K562 (cell line): ENCODE results near the gene INTS4. TPM values are rescaled to one million over a fixed set of nuclear protein-coding genes. Genes with fewer than 3 reads are reported as not detected.

Experiments used
- ATAC-seq: fragments of 200-7000 bp; cut with Tn5 transposase; 3 replicates; pipeline ENCODE4 v1.9.1; 2020; ENCODE audit warnings: moderate library complexity
- BruUV-seq: library from RNA; stranded (reverse); fragments of 400-500 nt; replicated peaks from 2 replicates; lab custom pipeline; 2021; lab: Mats Ljungman, UMichigan
- CTCF ChIA-PET: fragments of 300-600 bp; formaldehyde crosslinking; extraction: SDS; loops from one replicate; lab custom pipeline; 2021; ENCODE audit warnings: low intra/inter-chr PET ratio; lab: Yijun Ruan, JAX
- POLR2A ChIA-PET: fragments of 300-600, 350-650 bp; sonication (Branson Sonifier 250); formaldehyde crosslinking; extraction: SDS; loops from one replicate; lab custom pipeline; 2021; ENCODE audit warnings: antibody characterized with exemption, inconsistent platforms; lab: Yijun Ruan, JAX
- DNase-seq, 4 experiments: peaks; one replicate each; pipeline versions ENCODE4 v3.0.0 to v3.0.0-alpha.2; 2011 to 2018; ENCODE audit warnings: low spot score in 3 of 4, mixed read lengths in 3 of 4; ENCODE audit errors: extremely low read depth in 1 of 4
- FAIRE-seq: peaks from 2 replicates; lab custom pipeline; 2011; peaks lifted over from hg19 to GRCh38; lab: Jason Lieb, UNC
- H2AFZ ChIP-seq: 2 replicates; pipeline ENCODE4 v1.6.0; 2011; ENCODE audit warnings: low read depth, low read length, control low read depth, inconsistent platforms
- H3K27ac ChIP-seq: fragments of 200-600 bp; 3 replicates; pipeline ENCODE4 v1.8.0; 2011; ENCODE audit warnings: low read depth, mild to moderate bottlenecking, control low read depth, inconsistent platforms, low read length, moderate library complexity, mixed read lengths; ENCODE audit errors: extremely low read depth
- H3K27me3 ChIP-seq, 2 experiments: fragments of 300-600 bp in 1 of 2; 2 replicates in 1 of 2; 3 replicates in 1 of 2; pipeline versions ENCODE4 v1.6.0 to v1.8.0; 2011; ENCODE audit warnings: inconsistent platforms in 2 of 2, low read length in 2 of 2, mild to moderate bottlenecking in 1 of 2, mixed read lengths in 1 of 2, moderate library complexity in 1 of 2; ENCODE audit not compliant: control insufficient read depth in 2 of 2, insufficient read depth in 2 of 2
- H3K36me3 ChIP-seq: fragments of 300-600 bp; 3 replicates; pipeline ENCODE4 v1.8.0; 2011; ENCODE audit warnings: mild to moderate bottlenecking, low read length, inconsistent platforms; ENCODE audit not compliant: control insufficient read depth, insufficient read depth
- H3K4me1 ChIP-seq, 2 experiments: fragments of 200-600 bp in 1 of 2; replicated peaks in 1 of 2; 2 replicates in 1 of 2; 3 replicates in 1 of 2; pipeline versions ENCODE4 v1.5.1 to v1.8.0; 2011; ENCODE audit warnings: inconsistent platforms in 2 of 2, low read length in 2 of 2, mild to moderate bottlenecking in 1 of 2, mixed read lengths in 1 of 2, moderate library complexity in 1 of 2; ENCODE audit not compliant: control insufficient read depth in 2 of 2, insufficient read depth in 2 of 2
- H3K4me2 ChIP-seq: 2 replicates; pipeline ENCODE4 v1.6.1; 2011; ENCODE audit warnings: low read length, control low read depth, inconsistent platforms, mixed read lengths; ENCODE audit not compliant: insufficient read depth
- H3K4me3 ChIP-seq: fragments of 200-600 bp; sonication (generic), shearing (Covaris generic); 2 replicates; pipeline ENCODE4 v1.5.1; 2016; ENCODE audit warnings: control low read depth, inconsistent platforms
- H3K79me2 ChIP-seq: fragments of 200-600 bp; 3 replicates; pipeline ENCODE4 v1.8.0; 2011; ENCODE audit warnings: low read length, inconsistent platforms; ENCODE audit not compliant: control insufficient read depth, insufficient read depth
- H3K9ac ChIP-seq, 2 experiments: 2 replicates each; pipeline versions ENCODE4 v1.6.0 to v1.6.1; 2011; ENCODE audit warnings: low read depth in 2 of 2, low read length in 2 of 2, control low read depth in 1 of 2, inconsistent platforms in 1 of 2, mild to moderate bottlenecking in 1 of 2, mixed read lengths in 1 of 2; ENCODE audit not compliant: insufficient read depth in 1 of 2
- H3K9me1 ChIP-seq: one replicate; pipeline ENCODE4 v1.6.0; 2011; ENCODE audit warnings: inconsistent platforms, mild to moderate bottlenecking, low read length, moderate library complexity; ENCODE audit not compliant: control insufficient read depth, insufficient read depth
- H3K9me3 ChIP-seq: replicated peaks from 2 replicates; pipeline ENCODE4 v1.5.1; 2011; ENCODE audit warnings: low read depth, low read length, inconsistent platforms; ENCODE audit not compliant: control insufficient read depth, insufficient read depth
- H4K20me1 ChIP-seq: replicated peaks from 2 replicates; pipeline ENCODE4 v1.6.1; 2011; ENCODE audit warnings: low read length, inconsistent platforms, mixed read lengths; ENCODE audit not compliant: control insufficient read depth, insufficient read depth
- BRCA1 ChIP-seq, 2 experiments: fragments of 450-650 bp in 1 of 2; sonication (generic) in 1 of 2; formaldehyde crosslinking in 1 of 2; IDR thresholded peaks; 2 replicates each; pipeline versions ENCODE4 v1.5.0 to v1.6.1; 2017 to 2020; ENCODE audit warnings: mild to moderate bottlenecking in 1 of 2, missing genetic modification reagents in 1 of 2
- CEBPZ ChIP-seq: fragments of 150-350 bp; IDR thresholded peaks from 2 replicates; pipeline ENCODE4 v1.6.1; 2014; ENCODE audit warnings: low read depth, mild to moderate bottlenecking, low read length, borderline replicate concordance
- FOXP1 ChIP-seq: sonication (generic); formaldehyde crosslinking; IDR thresholded peaks from 2 replicates; pipeline ENCODE4 v1.8.0; 2022; ENCODE audit warnings: mild to moderate bottlenecking, missing genetic modification reagents
- HMG20A ChIP-seq: fragments of 450-650 bp; formaldehyde crosslinking; conservative IDR thresholded peaks from 2 replicates; pipeline ENCODE4 v1.4.0; 2020; ENCODE audit warnings: mild to moderate bottlenecking, mixed read lengths
- MAFG ChIP-seq: fragments of 450-650 bp; conservative IDR thresholded peaks from 2 replicates; pipeline ENCODE4 v1.6.1; 2016; ENCODE audit warnings: missing genetic modification characterization, missing compliant biosample characterization
- MBD2 ChIP-seq: sonication (generic); IDR thresholded peaks from 2 replicates; pipeline ENCODE4 v1.6.1; 2016; ENCODE audit warnings: low read depth, borderline replicate concordance
- MCM5 ChIP-seq: fragments of 450-650 bp; IDR thresholded peaks from 2 replicates; pipeline ENCODE4 v1.6.1; 2016; ENCODE audit warnings: low read depth
- MYNN ChIP-seq, 2 experiments: sonication (generic); formaldehyde crosslinking in 1 of 2; IDR thresholded peaks; 2 replicates each; pipeline versions ENCODE4 v1.5.0 to v1.6.1; 2016 to 2020; ENCODE audit warnings: antibody characterized with exemption in 1 of 2, missing genetic modification reagents in 1 of 2
- NFYB ChIP-seq: IDR thresholded peaks from 2 replicates; pipeline ENCODE4 v1.6.1; 2011; ENCODE audit warnings: mild to moderate bottlenecking, moderate library complexity; ENCODE audit not compliant: insufficient read length; ENCODE audit errors: extremely low read depth
- RAD21 ChIP-seq, 2 experiments: fragments of 250-450 bp in 1 of 2; fragments of 450-650 bp in 1 of 2; sonication (Bioruptor Pico) in 1 of 2; formaldehyde crosslinking in 1 of 2; IDR thresholded peaks in 1 of 2; conservative IDR thresholded peaks in 1 of 2; 2 replicates each; pipeline versions ENCODE4 v1.4.0 to v1.8.0; 2020 to 2022; ENCODE audit warnings: mild to moderate bottlenecking in 2 of 2, moderate library complexity in 1 of 2
- RB1 ChIP-seq: fragments of 450-650 bp; IDR thresholded peaks from 2 replicates; pipeline ENCODE4 v1.6.1; 2017; ENCODE audit warnings: low read depth, mild to moderate bottlenecking
- SP1 ChIP-seq: sonication (generic); formaldehyde crosslinking; IDR thresholded peaks from 2 replicates; pipeline ENCODE4 v1.8.1; 2022; ENCODE audit warnings: mild to moderate bottlenecking, missing genetic modification reagents
- TAF1 ChIP-seq: IDR thresholded peaks from 2 replicates; pipeline ENCODE4 v1.6.1; 2011; ENCODE audit warnings: mild to moderate bottlenecking, low read length, moderate library complexity; ENCODE audit not compliant: insufficient read depth, control insufficient read depth, severe bottlenecking; ENCODE audit errors: extremely low read depth
- XRCC4 ChIP-seq: IDR thresholded peaks from one replicate; pipeline ENCODE4 v1.6.1; 2011; ENCODE audit not compliant: insufficient read depth, insufficient read length; ENCODE audit errors: extremely low read depth
- ZNF449 ChIP-seq: fragments of 250-450 bp; sonication (Bioruptor Pico); IDR thresholded peaks from 2 replicates; pipeline ENCODE4 v1.8.0; 2022; ENCODE audit warnings: moderate library complexity, mild to moderate bottlenecking, inconsistent platforms
- ZNF830 ChIP-seq: fragments of 250-450 bp; sonication (Bioruptor Pico); IDR thresholded peaks from 2 replicates; pipeline ENCODE4 v1.5.0; 2021; ENCODE audit warnings: mild to moderate bottlenecking
- WGBS: fragments of 100-300 bp; shearing (Covaris generic); methylation state at CpG from one replicate; pipeline ENCODE4 v1.1.6; 2016; ENCODE audit warnings: low coverage, mixed read lengths; ENCODE audit not compliant: insufficient coverage; ENCODE audit errors: missing lambda C conversion rate; 5-methylcytosine and 5-hydroxymethylcytosine counted together
- in situ Hi-C: fragments of 300-500 bp; cut with MboI; formaldehyde crosslinking; loops from 4 replicates; pipeline ENCODE4 v1.15.0; 2018; ENCODE audit warnings: inconsistent platforms, mixed read lengths
- intact Hi-C: fragments of 100-400 bp; cut with micrococcal nuclease; formaldehyde crosslinking; loops from 2 replicates; pipeline ENCODE4 v1.14.2; 2022
- polyA plus RNA-seq, 8 experiments: library from polyadenylated mRNA; depleted of rRNA in 4 of 8; stranded (reverse) in 5 of 8; unstranded in 3 of 8; fragments of >200 nt; fragmentation: Nextera tagmentation in 2 of 8; fragmentation: Illumina TruSeq in 1 of 8; extraction: Ambion mirVana in 2 of 8; extraction: Trizol in 1 of 8; gene quantifications; 2 replicates each; pipeline versions ENCODE4 v1.2.1 to v1.2.3, GENCODE V29; 2011 to 2014; ENCODE audit warnings: inconsistent platforms in 1 of 8, missing spikeins in 1 of 8
- total RNA-seq, 7 experiments: library from RNA; depleted of rRNA in 6 of 7; stranded (reverse); fragments of >200 nt in 6 of 7; fragmentation: Illumina TruSeq in 2 of 7; extraction: Trizol in 2 of 7; gene quantifications; 2 replicates each; pipeline versions ENCODE4 v1.2.1 to v1.2.3, GENCODE V29; 2011 to 2021; ENCODE audit warnings: low replicate concordance in 1 of 7

Gene INTS4
- total and polyA plus RNA-seq, 9 of the 15 experiments (the other 6 are each of a cell fraction or from before 2014, with no cell fraction given), result 28.4 to 53.4 (median 44.5) TPM

- WGBS, result 92% methylated on average over 1 of the region's 1 CpG
- in situ Hi-C loops (no loop called here), intact Hi-C loops (no loop called here)
- ChIA-PET CTCF (no interaction called here), POLR2A (interaction anchor here (0.5 kb wide), 1 partner anchor 8 kb away, joined by 3 read pairs; no protein-coding TSS in a partner anchor)
- peaks cover 24% of the 10 kb centered on the region; the same call in 2 of the 3 replicates for H3K36me3 ChIP-seq
- H4K20me1 ChIP-seq, result no peaks in the 10 kb centered on the region
- no peak overlapping the region for H3K4me3 ChIP-seq
- TF ChIP-seq XRCC4 (no peak), RAD21 (CRISPR knock-in tag; conservative IDR thresholded peaks at IDR 0.05 in 1 of 2, IDR thresholded peaks at IDR 0.05 in 1 of 2) (no peak), MAFG (no peak), MBD2 (no peak), SP1 (CRISPR knock-in tag) (no peak), NFYB (no peak), ZNF449 (CRISPR knock-in tag) (no peak), HMG20A (CRISPR knock-in tag) (no peak), TAF1 (no peak), CEBPZ (no peak), BRCA1 (IDR thresholded peaks at IDR 0.05) (no peak), BRCA1 (CRISPR knock-in tag; IDR thresholded peaks at IDR 0.05) (no peak), FOXP1 (no peak), MYNN (IDR thresholded peaks at IDR 0.05) (no peak), MYNN (CRISPR knock-in tag; IDR thresholded peaks at IDR 0.05) (no peak), MCM5 (no peak), ZNF830 (no peak), RB1 (no peak)
- H3K79me2 ChIP-seq, result no peaks in the 10 kb centered on the region
- no peaks in the 10 kb centered on the region for H3K4me1 ChIP-seq
- DNase-seq (no peak), FAIRE-seq (no peak), ATAC-seq (no peak)
- H3K27ac ChIP-seq, result no peak overlapping the region
- no TSS peak for BruUV-seq
- no peaks in the 10 kb centered on the region for H3K27me3 ChIP-seq
- no peaks in the 10 kb centered on the region for H3K9me1 ChIP-seq
- H2AFZ ChIP-seq, result no peak overlapping the region
- no peaks in the 10 kb centered on the region for H3K9me3 ChIP-seq
- H3K4me2 ChIP-seq, result no peak overlapping the region
- no peak overlapping the region for H3K9ac ChIP-seq
Measured at GRCh38 chr11:77873345-77873744, 121.1 kb downstream of the INTS4 start.
